ENCODE data around the gene TBC1D14.

Gene TBC1D14

DNA sequence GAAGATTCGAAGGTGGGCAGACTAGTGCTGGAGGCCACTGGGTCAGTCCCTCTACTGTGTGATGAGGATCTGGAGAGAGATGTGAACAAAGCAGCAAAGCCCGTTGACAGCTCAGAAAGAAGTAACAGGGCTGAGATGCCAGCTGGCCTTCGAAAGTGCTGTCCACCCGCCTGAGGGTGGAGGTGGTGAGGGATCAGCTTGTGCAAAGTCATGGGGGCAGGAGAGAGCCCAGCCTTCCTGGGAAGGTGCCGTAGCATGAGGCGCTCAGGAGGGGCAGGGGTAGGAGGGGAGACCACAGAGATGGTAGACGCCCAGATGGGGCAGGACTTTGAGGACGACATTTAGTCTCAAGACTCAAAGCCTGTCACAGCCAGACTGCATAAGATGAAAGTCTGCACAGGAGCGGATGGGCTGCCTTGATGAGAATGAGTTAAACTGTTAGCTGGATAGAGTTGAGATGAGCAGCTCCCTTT is 19.7 kb downstream of the TBC1D14 start:
- DNase-seq (ENCODE audit: low read depth in 2 of 2): no peak

DNA sequence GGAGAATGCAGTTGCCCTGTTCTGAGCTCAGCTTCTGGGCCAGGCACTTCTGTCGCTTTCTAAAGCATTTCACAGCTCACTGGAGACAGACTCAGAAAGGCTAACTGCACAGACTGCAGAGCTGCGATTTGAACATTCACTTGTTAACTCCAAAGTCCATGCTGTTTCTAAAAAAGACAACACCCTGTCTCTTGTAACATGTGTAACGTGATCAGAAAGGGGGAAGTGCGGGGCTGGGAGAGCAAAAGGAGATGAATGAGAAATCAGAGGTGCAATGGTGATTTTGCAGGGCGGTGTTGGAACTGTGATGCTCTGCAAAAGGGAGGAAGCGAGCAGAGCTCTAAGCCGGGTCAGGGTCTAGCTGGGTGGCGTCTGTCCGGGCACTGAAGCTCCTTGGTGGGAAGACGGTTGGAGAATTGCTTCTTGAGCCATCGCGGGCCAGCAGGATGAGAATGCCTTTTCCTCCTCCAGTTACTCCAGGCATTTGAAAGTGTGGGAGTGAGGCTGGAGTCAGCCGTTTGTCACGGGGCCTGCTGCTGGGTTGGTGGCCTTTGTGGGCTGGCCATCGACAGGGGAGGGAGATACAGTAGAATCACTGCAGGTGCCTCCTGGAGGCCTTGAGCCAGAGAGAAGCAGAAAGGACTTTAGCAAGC is 20.3 kb downstream of the TBC1D14 start:
- no peak for DNase-seq (ENCODE audit: low read depth in 2 of 2)

DNA sequence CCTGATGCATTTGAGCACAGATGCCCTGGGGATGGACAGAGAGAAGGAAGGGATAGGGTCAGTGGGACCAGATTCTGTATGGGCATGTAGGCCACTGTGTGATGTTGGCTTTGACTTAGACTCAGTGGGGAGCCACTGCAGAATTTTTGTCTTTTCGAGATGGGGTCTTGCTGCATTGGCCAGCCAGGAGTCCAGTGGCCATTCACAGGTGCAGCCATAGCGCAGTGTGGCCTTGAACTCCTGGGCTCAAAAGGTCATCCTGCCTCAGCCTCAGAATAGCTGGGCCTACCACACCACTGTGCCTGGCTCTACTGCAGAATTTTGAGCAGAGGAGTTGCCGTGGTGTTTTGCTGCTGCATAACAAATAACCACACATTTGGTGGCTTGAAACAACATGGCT is 22.8 kb downstream of the TBC1D14 start:
- no peak for DNase-seq (ENCODE audit: low read depth in 2 of 2)

DNA sequence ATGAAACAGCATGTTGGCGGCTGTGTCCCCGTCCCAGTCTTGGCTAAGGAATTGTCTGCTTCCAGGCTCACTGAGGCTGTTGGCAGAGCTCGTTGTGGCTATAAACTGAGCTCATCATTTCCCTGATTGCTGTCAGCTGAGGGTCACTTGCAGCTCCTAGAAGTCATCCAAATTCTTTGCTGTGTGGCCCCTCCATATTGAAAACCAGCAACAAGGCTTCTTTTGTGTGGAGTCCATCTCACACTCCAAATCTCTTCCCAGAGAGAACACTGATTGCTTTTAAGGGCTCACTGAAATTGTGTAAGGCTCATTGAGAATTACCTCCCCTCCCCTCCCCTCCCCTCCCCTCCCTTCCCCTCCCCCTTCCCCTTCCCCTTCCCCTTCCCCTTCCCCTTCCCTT is 23.3 kb downstream of the TBC1D14 start:
- DNase-seq (ENCODE audit: low read depth in 2 of 2): no peak

DNA sequence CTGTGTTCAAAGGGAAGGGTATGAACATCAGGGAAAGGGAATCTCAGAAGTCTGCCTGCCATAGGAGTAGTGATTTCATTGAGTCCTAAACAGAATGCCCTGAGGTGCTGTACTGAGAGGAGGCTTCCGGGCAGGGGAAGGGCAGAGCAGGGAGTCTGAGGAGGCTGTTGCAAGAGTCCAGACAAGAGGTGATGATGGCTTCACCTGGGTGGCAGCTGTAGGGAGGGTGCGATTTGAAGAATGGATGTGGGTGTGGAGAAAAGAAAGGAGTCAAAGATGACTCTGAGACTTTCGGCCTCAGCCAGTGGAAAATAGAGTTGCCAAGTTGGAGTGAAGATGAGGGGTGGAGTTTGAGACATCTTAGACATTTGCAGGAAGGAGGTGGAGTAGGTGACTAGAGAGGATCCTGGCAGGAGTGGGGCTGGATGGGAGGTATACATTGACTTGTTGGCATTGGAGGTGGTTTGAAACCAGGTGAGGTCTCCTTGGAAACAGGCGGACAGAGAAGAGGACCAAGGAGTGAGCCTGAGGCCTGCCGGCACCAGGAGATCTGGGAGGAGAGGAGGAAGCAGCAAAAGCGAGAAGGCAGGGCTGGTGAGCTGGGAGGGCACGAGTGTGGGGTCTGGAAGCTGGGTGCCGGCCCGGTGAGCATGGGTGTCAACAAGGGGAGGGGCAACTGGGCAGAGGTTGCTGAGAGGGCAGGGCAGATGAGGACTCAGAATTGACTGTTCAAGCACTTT is 24.2 kb downstream of the TBC1D14 start:
- DNase-seq (ENCODE audit: low read depth in 2 of 2): no peak

DNA sequence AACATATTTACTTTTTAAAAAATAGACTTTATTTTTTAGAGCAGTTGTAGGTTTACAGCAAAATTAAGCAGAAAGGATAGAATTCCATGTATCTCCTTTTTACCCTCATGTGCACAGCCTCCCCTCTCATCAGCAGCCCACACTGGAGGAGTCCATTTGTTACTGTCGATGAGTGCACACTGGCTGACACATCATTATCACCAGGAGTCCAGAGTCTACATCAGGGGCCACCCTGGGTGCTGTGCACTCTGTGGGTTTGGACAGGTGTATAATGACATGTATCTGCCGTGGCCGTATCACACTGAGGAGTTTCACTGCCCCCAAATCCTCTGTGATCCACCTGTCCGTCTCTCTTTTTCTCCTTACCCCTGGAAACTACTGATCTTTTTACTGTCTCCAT is 26.3 kb downstream of the TBC1D14 start:
- no peak for DNase-seq (ENCODE audit: low read depth in 2 of 2)

DNA sequence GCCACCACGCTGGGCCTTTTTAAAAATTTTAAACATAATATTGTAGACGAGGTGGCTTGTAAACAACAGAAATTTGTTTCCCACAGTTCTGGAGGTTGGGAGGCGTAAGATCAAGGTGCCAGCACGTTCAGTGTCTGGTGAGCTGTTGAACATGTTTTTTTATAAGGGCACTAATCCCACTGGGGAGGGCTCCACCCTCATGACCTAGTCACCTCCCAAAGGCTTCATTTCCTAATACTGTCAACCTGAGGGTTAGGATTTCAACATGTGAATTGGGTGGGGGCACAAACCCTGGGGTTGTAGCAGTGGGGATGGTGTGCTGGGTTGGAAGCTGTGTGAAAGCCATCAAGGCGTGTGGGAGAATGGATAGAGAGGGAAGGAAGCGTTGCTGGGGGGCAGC is 27.6 kb downstream of the TBC1D14 start:
- no peak for DNase-seq (ENCODE audit: low read depth in 2 of 2)

DNA sequence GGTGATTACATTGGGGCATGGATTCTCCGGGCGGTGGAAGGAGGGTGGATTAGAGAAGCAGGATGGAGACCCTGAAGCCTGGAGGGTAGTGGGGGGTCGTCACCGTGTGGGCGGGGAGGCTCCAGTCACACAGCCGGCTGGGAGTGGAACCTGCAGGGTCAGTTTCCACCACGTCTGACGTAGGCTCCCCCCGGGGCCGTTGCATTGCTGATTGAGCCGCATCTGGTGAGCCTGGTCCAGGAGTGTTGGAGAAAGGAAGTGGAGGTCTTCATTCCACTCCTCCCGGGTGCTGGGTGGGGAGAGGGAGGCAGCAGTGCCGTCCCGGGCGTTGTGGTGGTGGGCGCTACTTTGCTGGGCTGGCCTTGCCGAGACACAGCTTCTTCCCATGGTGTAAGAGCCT is 28.1 kb downstream of the TBC1D14 start:
- no peak for DNase-seq (ENCODE audit: low read depth in 2 of 2)

DNA sequence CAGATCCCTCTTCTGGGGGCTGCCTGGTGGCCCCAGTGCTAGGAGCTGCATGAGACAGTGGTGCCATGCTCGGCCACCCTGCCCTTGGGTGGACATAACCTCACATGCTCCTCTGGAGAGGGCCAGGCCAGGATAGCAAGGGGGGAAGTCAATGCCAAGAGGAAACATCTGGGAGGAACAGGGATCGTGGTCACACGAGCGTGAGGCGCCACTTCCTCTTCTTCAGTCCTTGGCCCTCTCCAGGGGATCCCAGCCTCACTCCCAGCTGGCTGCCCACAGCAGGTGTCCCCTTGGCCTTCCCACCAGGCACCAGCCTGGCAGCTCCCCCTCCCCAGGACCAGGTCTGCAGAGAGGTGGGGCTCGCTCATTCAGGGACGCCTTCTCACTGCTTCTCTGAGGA is 28.6 kb downstream of the TBC1D14 start:
- no peak for DNase-seq (ENCODE audit: low read depth in 2 of 2)

DNA sequence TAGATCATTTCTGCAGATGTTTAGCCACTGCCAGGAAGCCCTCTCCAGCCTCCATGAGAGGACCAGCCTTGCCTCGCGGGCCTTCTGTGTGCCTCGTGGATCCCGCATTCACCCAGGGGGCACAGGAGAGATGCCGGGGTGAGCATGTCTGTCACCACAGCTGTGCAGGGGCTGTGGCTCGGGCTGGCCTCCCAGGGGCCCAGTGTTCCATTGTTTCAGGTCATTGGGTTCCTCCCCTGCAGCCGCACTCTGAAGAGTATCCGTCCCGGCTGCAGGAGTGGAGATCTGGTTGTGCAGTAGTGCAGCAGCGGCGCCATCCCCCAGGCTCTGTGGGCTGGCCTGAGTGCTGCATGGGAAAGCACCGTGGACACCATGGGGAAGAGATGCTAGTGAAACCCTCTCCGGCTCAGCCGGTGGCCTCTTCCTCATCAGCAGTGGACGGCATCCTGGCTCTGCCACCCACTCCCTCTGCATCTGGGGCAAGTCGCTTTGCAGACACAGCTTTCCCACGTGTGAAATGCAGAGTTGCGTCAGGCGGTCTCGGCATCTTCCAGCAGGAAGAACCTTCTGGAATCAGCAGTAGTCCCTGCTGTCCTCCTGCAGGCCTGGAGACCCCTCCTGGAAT is 29.1 kb downstream of the TBC1D14 start:
- DNase-seq (ENCODE audit: low read depth in 2 of 2): no peak

DNA sequence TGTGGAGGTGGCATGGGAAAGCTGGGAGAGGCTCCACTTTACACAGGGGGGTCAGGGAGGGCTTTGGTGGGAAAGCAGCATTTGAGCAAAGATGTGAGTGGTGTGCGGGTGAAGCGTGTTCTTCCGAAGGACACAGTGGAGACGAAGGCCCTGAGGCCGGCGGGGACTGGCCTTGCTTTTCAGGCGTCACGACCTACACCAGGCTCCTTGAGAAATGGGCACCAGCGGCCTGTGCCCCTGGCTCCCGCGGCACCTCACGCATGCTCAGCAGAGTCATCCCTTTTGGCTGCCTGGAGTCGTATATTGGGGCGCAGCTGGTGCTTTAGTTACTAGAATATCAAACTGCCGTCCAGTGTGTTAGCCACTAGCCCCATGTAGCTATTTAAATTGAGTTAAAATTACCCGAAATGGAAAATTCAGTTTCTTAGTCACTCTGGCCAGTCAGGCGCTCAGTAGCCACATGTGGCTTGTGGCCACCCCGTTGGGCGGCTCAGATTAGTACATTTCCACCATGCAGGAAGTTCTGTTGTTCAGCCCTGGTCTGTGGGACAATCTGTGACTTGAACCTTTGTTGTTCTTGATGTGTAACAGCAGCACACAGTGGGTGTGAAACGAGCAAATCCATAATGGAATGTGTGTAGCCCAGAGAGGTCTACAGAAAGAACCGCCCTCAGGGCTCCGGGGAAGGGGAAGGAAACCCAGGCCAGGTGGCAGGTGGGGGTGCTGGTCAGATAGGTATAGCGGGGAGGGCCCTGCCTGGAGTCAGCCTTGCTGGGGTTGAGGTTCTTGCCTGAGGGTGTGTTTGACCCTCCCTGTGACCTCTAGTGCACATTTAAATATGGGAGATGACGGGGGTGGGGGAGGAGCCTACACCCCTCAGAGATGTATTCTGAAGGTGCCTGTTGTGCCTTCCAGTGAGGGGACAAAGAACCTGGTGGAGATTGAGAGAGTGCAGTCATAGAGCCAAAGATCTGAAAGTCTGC is 30.4 kb downstream of the TBC1D14 start:
- no peak for DNase-seq (ENCODE audit: low read depth in 2 of 2)

DNA sequence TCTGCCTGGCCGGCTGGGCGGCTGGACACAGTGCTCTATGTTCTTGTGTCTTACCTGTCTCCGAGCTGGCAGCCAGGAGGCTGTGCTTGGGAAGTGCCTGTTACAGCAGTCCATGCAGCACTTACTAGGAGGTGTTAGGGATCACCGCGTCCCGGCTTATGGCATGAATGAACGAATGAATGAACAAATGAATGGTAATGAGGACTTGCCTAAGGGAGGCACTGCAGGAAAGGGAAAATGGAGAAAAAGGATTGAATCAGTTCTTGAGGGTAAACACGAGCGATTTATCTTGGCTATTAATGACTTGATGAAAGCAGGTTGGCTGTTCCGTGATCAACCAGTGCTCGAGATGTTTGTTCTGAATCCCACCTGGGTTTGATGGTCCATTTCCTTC is 31.1 kb downstream of the TBC1D14 start:
- no peak for DNase-seq (ENCODE audit: low read depth in 2 of 2)

DNA sequence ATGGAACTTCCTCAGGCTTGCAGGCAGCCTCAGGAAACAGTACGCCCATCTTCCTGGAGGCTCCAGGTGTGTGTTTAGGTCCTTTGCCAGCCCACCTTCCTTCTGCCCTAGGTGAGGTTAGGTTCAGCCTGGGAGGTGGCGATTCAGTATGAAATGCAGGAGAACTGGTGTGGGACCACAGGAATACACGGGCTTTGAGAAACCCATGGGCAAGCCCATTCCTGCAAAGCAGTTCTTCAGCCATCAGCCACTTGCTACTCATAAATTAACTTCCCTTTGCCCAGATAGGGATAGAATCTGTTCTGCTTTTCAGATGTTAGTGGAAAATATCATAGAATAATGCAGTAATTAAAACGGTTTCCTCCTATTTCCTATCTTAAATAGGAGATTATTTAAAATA is 32.2 kb downstream of the TBC1D14 start:
- no peak for DNase-seq (ENCODE audit: low read depth in 2 of 2)

DNA sequence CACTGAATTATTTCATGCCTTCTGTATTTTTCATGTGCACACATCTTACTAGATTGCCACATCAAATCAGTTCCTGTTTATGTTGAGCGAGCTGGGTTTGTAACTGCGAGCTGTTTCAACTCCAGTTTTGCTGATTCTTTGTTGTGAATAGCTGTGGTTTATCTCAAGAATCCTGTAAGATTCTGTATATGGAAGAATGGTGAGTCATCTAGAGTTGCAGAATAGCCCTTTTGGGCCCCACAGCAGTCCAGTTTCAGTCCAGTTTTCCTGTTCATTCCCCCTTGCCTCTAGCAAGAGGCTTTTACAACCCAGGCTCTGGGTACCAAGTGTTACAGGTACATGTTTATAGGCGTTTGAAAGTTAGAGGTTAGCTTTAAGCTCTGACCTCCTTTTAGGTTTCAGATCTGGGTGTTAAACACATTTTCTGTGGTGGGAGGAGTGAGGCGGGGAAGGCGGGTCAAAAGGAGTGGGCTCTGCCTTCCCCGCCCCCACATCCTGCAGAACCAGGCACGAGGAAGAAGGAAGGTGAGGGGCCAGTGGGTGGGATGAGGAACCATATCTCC is 32.7 kb downstream of the TBC1D14 start:
- no peak for DNase-seq (ENCODE audit: low read depth in 2 of 2)

DNA sequence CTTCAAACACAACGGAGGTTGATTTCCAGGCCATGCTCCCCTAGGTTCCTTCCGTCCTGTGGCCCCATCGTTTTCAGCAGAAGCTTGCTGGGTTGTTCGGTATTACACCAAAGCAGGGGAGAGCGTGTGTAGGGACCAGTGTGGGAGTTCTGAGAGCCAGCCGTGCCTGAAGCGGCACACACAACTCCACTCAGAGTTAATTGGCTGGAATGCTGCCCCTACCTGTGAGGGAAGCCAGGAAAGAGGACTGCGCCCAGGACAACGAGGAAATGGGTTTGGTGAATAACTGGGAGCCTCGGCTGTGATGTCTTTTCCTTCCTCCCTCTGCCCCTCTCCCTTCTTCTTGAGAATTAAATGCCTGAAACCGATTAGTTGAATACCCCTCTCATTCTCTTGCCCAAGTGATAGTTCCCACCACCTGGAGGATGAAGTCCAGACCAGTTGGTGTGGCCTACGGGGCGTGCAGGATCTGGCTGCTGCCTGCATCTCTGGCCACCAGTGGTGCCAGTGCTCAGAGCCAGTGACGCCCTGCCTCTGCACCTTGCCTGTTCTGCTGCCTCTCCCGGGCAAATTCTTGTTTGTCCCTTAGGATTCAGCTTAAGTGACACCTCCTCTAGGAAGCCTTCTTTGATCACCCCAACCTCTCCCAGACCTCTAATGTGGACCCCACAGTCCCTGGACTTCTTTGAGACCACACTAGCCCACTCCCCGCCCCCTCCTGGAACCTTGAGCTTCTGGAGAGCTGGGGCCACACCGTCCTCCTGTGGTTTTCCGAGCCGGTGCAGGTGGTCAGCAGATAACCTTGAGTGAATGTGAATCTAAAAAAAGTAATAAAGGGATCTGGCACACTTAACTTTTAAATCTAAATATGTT is 33.6 kb downstream of the TBC1D14 start:
- no peak for DNase-seq (ENCODE audit: low read depth in 2 of 2)

DNA sequence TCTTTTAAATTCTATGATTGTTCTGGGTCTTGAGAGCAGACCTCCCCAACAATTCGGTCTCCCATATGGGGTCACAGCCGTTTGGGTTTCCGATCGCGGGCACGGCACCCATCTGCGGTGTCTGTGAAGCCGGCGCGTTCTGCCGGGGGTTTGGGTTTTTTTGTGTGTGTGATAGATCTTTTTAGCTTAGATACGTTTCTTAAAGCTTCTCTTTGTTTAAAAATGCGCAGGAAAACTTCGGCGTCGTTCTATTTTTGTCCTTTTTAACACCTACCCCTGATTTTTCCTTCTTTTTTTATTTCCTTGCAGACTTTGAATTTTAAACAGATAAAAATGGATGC is 34.2 kb downstream of the TBC1D14 start:
- no peak for DNase-seq (ENCODE audit: low read depth in 2 of 2)

DNA sequence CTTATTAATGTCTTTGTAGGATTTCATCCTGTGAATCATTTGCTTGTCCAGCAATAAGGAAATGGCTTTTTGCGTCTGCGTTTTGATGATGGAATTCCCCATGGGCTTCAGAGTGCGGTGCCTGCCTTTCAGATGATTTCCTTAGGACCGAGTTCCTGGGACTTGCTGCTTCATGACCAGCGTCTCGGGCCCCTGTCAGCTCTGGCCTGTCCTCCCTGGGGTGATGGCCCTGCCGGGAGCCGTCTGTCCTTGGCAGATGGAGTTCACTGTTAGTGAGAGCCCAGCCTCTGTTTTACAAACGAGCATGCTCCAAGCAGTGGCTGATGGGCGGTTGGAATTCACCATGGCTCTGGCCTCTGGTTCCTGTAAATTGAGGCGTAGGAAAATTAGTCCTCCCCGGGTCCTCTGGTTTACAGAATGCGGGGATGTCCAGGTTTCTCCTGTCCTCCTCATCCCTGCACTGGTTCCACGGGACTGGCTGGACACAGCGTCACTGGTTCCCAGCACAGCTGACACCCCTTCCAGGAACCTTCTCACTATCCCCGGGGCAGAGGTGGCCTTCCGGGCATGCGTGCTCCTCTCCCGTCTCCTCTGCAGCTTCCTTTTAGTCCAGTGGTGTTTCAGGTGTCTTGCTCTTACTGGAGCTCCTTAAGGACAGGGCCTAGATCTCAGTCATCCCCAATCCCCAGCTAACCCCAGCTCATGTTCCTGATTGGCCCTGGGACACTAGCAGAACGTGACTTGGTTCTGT is 34.9 kb downstream of the TBC1D14 start:
- no peak for DNase-seq (ENCODE audit: low read depth in 2 of 2)

DNA sequence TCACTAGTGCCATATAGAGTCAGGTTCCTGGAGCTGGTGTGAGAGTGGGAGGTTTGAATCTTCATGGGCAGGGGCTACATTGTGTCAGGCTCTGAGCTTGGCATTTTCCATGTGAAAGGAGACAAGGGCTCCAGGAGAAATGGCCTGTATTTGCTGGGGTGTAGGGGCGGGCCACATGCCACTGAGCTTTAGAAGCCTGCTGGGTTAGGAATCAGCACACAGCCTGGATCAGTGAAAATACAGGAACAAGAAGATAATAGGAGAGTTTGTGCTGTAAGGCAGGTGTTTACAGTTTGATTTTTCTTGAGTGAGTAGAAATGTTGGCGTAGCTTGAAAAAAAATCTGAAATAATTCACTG is 35.4 kb downstream of the TBC1D14 start:
- DNase-seq (ENCODE audit: low read depth in 2 of 2): no peak

DNA sequence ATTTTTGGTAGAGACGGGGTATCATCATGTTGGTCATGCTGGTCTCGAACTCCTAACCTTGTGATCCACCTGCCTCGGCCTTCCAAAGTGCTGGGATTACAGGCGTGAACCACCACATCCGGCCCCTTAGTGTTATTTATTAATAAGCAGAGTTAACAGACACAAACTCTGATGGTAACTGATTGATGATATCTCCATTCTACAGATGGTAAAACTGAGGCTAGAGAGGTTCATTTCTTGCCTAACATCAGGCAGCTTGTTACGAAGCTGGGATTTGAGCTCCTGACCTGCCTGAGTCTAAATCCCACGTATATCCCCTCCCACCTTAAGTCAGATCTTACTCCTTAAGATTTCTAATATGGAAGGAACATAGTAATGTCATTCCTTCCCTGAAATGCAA is 36.9 kb downstream of the TBC1D14 start:
- no peak for DNase-seq (ENCODE audit: low read depth in 2 of 2)

DNA sequence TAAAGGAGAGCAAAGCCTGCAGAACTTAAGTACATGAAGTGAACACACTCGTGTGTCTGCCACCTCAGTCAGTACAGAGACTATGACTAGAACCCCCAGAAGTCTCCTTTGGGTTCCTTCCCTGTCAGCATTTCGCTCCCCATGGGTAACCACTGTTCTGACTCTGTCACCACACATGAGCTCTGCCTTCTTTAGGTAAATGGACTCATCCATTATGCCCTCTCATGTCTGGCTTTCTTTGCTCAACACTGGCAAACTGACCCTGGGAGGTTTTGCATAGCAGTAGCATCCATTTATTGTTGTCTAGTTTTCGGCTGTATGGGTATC is 38.5 kb downstream of the TBC1D14 start:
- DNase-seq (ENCODE audit: low read depth in 2 of 2): no peak
